Glutamatergic neuron (in vitro differentiated cells): Measurements from ENCODE around the gene PRDM1. TPM values are rescaled to one million over a fixed set of nuclear protein-coding genes. Genes with fewer than 3 reads are reported as not detected.

Experiments used
- DNase-seq: peaks from one replicate; pipeline ENCODE4 v3.0.0; 2022
- H3K27ac Mint-ChIP-seq: one replicate; pipeline ENCODE4 v1.8.0; 2020; ENCODE audit warnings: mild to moderate bottlenecking, mixed read lengths, inconsistent platforms; ENCODE audit not compliant: unreplicated experiment
- H3K27me3 Mint-ChIP-seq: one replicate; pipeline ENCODE4 v1.8.0; 2020; ENCODE audit warnings: mild to moderate bottlenecking, moderate library complexity, mixed read lengths, inconsistent platforms; ENCODE audit not compliant: unreplicated experiment
- H3K36me3 Mint-ChIP-seq: one replicate; pipeline ENCODE4 v1.8.0; 2020; ENCODE audit warnings: mild to moderate bottlenecking, mixed read lengths, inconsistent platforms; ENCODE audit not compliant: unreplicated experiment
- H3K4me1 Mint-ChIP-seq: one replicate; pipeline ENCODE4 v1.8.0; 2020; ENCODE audit warnings: mild to moderate bottlenecking, low read depth, mixed read lengths, inconsistent platforms; ENCODE audit not compliant: unreplicated experiment
- H3K4me3 Mint-ChIP-seq: one replicate; pipeline ENCODE4 v1.8.0; 2020; ENCODE audit warnings: mild to moderate bottlenecking, mixed read lengths, inconsistent platforms; ENCODE audit not compliant: unreplicated experiment
- H3K9me3 Mint-ChIP-seq: one replicate; pipeline ENCODE4 v1.8.0; 2020; ENCODE audit warnings: mild to moderate bottlenecking, moderate library complexity, mixed read lengths, inconsistent platforms; ENCODE audit not compliant: unreplicated experiment
- total RNA-seq: library from RNA; stranded (reverse); fragmentation: NEBNext Ultra II Directional; extraction: Animal tissue kit (Norgen Biotek cat#: 25700); gene quantifications from one replicate; pipeline ENCODE4 v1.2.1, GENCODE V29; 2021; ENCODE audit not compliant: unreplicated experiment
- TF ChIP-seq, protein P1 (sequence below): fragments of 200-600 bp; sonication (generic); IDR thresholded peaks from one replicate; pipeline ENCODE4 v1.5.0; 2021; ENCODE audit not compliant: partially characterized antibody, unreplicated experiment

Gene PRDM1
- total RNA-seq, 1 donor from 2014 or later: not detected

DNA sequence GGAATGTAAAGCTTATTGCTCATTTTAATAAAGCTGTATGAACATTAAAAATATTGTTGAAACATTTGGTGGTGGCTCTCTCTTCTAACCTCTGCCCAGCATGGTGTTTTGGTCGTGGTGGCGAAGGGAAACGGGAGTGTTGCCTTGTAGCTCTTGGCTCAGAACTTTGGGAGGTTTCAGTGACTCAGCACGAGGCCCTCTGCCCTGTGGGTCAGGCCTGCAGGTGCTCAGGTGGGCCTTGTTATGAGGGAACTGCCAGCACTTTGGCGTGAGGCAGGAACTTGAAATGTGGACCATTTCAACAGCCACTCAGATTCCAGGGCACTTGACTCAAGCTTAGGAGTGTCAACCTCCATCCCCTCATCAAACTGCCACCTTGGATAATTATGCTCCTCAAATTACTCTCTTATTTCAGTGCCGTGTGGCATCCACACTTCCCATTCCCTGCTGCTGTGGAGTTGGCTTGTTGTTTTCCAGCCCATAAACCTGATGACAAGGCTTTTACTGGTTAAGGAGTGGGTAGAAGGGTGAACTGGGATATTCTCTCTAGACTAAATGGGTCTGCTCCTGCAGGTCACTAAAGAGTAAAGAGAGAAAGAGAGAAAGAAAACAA, 36.3 kb downstream of the PRDM1 start:
- Mint-ChIP-seq H3K4me3 (no peak overlapping the region), H3K36me3 (no peaks in the 10 kb centered on the region), H3K9me3 (no peaks in the 10 kb centered on the region), H3K27me3 (no peaks in the 10 kb centered on the region), H3K4me1 (no peaks in the 10 kb centered on the region), H3K27ac (no peak overlapping the region)
- TF ChIP-seq, protein P1, sequence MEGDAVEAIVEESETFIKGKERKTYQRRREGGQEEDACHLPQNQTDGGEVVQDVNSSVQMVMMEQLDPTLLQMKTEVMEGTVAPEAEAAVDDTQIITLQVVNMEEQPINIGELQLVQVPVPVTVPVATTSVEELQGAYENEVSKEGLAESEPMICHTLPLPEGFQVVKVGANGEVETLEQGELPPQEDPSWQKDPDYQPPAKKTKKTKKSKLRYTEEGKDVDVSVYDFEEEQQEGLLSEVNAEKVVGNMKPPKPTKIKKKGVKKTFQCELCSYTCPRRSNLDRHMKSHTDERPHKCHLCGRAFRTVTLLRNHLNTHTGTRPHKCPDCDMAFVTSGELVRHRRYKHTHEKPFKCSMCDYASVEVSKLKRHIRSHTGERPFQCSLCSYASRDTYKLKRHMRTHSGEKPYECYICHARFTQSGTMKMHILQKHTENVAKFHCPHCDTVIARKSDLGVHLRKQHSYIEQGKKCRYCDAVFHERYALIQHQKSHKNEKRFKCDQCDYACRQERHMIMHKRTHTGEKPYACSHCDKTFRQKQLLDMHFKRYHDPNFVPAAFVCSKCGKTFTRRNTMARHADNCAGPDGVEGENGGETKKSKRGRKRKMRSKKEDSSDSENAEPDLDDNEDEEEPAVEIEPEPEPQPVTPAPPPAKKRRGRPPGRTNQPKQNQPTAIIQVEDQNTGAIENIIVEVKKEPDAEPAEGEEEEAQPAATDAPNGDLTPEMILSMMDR: no peak
- no peak for DNase-seq

DNA sequence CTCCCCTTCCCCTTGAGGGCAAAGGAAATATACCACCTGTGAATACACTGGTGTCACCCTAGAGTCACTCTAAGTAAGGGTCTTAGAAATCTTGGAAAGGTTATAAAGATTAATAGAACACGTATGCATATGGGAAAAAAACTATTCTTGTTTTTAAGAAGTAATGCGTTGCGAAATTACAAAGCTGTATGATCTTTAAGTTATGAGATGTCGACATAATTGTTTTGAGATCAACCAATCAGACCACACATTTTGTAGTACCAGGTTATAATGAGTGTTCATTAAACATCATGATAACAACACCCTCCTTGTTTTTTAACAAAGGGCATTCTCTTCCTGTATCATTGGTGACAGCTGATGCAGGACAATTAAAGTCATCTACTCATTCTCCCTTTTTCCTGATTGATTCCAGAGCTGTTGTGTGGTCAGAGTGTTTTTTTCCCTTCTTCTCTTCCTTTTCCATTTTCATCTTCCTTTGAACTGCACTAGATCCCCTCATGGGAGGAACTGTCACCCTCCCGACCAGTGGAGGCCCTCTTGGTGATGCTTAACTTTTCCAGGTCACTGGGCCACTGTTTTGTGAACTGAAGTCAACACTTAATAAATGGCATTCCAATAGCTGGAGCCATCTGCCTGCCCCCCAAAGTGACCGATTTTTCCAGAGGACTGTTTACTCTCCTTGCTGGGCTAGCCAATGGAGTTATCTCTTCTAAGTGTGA, 37.0 kb downstream of the PRDM1 start:
- no peak for DNase-seq
- H3K27ac Mint-ChIP-seq: no peak overlapping the region
- H3K9me3 Mint-ChIP-seq: no peaks in the 10 kb centered on the region
- H3K4me1 Mint-ChIP-seq: no peaks in the 10 kb centered on the region
- H3K27me3 Mint-ChIP-seq: no peaks in the 10 kb centered on the region
- TF ChIP-seq, protein P1: no peak
- no peaks in the 10 kb centered on the region for H3K36me3 Mint-ChIP-seq
- H3K4me3 Mint-ChIP-seq: no peak overlapping the region

DNA sequence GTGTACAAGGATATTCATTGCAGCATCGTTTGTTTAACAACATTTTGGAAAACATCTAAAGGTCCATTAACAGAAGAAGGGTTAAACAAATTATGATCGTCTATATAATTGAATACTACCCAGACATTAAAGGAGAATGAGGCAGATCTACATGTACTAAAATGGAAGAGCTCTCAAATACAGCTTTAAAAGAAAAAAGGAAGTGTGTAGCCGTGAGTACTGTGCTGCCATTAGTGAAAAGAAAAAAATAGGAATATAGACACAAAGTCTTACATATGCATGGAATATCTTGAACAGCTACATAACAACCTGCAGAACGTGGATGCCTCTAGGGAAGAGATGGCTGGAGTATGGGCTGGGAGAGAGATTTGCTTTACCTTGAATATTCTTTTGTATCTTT, 37.9 kb downstream of the PRDM1 start:
- DNase-seq: no peak
- no peak overlapping the region for H3K27ac Mint-ChIP-seq
- H3K9me3 Mint-ChIP-seq: no peaks in the 10 kb centered on the region

DNA sequence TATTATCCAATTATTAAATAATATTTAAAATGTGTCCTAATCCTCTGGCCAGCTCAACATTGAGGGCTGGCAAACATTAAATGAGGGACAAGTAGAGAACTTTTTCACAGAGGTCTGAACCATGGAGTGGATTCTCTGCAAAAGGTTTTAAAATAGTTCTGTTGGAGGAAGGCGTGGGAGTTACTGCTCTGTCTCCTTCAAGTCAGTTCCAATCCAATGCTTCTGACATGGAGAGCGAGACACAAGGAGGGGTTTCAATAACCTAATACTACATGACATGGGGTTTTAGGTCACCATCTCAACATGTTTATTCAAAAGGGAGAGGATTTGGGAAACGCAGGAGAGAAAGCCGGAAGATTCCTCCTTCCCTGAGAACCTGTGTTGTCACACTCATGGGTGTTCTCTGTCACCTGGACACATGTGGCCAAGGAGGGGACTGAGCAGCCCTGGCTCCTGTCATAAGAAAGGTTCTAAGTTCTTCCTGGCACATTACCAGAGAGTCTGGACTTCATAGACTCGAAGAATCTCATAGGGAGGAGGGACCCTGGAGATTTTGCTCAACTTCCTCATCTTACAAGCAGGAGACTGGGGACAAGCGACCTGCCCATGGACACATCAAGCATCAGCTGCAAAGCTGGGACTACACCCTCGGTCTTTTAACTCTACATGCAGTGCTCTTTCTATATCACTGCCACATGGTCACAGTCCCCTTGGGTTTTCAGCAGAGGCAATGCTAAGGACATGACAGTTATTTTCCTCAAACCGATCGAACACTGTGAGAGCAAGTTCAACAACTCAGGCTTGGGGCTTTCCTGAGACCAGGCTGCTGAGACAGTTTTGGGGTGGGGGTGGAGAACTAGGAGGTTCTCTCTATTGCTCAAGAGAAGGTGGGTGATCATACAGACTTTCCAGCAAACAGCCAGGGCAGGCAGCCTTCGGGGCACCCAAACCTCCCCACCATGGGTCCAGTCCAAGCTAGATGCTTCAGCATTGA, 38.6 kb downstream of the PRDM1 start:
- Mint-ChIP-seq H3K36me3 (no peaks in the 10 kb centered on the region), H3K4me3 (no peak overlapping the region), H3K27ac (no peak overlapping the region), H3K4me1 (no peaks in the 10 kb centered on the region), H3K27me3 (no peaks in the 10 kb centered on the region), H3K9me3 (no peaks in the 10 kb centered on the region)
- DNase-seq: no peak
- TF ChIP-seq, protein P1: no peak

More for the DNA sequence above, 37.9 kb downstream of the PRDM1 start:
- TF ChIP-seq, protein P1: no peak
- Mint-ChIP-seq H3K4me1 (no peaks in the 10 kb centered on the region), H3K36me3 (no peaks in the 10 kb centered on the region), H3K27me3 (no peaks in the 10 kb centered on the region), H3K4me3 (no peak overlapping the region)
